Parathyroid adenoma (tissue), 2 donors: ENCODE data around the gene PKNOX2.

Experiments
- H2AFZ ChIP-seq: fragments of 300-600 bp; sonication (generic); one replicate; pipeline ENCODE4 v1.7.0; 2017; ENCODE audit warnings: antibody characterized with exemption, mild to moderate bottlenecking
- H3K27ac ChIP-seq: fragments of 300-600 bp; sonication (generic); one replicate; pipeline ENCODE4 v1.7.0; 2017
- H3K27me3 ChIP-seq: fragments of 300-600 bp; sonication (generic); one replicate; pipeline ENCODE4 v1.7.0; 2017; ENCODE audit warnings: low read length; ENCODE audit not compliant: control insufficient read depth, insufficient read depth
- H3K36me3 ChIP-seq: fragments of 300-600 bp; sonication (generic); one replicate; pipeline ENCODE4 v1.7.0; 2017; ENCODE audit warnings: low read length; ENCODE audit not compliant: control insufficient read depth, insufficient read depth
- H3K4me1 ChIP-seq: fragments of 300-600 bp; sonication (generic); one replicate; pipeline ENCODE4 v1.7.0; 2017; ENCODE audit warnings: control low read depth
- H3K4me2 ChIP-seq: fragments of 300-600 bp; sonication (generic); one replicate; pipeline ENCODE4 v1.7.0; 2017; ENCODE audit warnings: low read length
- H3K4me3 ChIP-seq: fragments of 300-600 bp; sonication (generic); one replicate; pipeline ENCODE4 v1.7.0; 2017; ENCODE audit warnings: low read depth, low read length
- H3K79me2 ChIP-seq: fragments of 300-600 bp; sonication (generic); one replicate; pipeline ENCODE4 v1.7.0; 2017; ENCODE audit warnings: control low read depth
- H3K9ac ChIP-seq: fragments of 300-600 bp; sonication (generic); one replicate; pipeline ENCODE4 v1.7.0; 2017; ENCODE audit warnings: mild to moderate bottlenecking
- H3K9me3 ChIP-seq: fragments of 300-600 bp; sonication (generic); one replicate; pipeline ENCODE4 v1.7.0; 2017; ENCODE audit warnings: low read length; ENCODE audit not compliant: control insufficient read depth
- CTCF ChIP-seq: fragments of 300-600 bp; sonication (generic); IDR thresholded peaks from one replicate; pipeline ENCODE4 v1.7.0; 2017; ENCODE audit warnings: antibody characterized with exemption, mild to moderate bottlenecking
- donor health status: primary hyperparathyroidism.

PKNOX2 gene

GRCh38 chr11:125381499-125382044 lies 217.0 kb downstream of the PKNOX2 start:
- H3K9me3 ChIP-seq, result no peaks in the 10 kb centered on the region
- no peak overlapping the region for H3K4me2 ChIP-seq
- H3K27ac ChIP-seq, result no peak overlapping the region
- H3K36me3 ChIP-seq, result no peaks in the 10 kb centered on the region
- no peaks in the 10 kb centered on the region for H3K27me3 ChIP-seq
- no peaks in the 10 kb centered on the region for H3K79me2 ChIP-seq
- no peak overlapping the region for H2AFZ ChIP-seq
- no peak overlapping the region for H3K4me3 ChIP-seq
- no peak overlapping the region for H3K9ac ChIP-seq
- TF ChIP-seq CTCF, result no peak
- H3K4me1 ChIP-seq, result no peaks in the 10 kb centered on the region

GRCh38 chr11:125382314-125382791 lies 217.8 kb downstream of the PKNOX2 start:
- Histone ChIP-seq H3K4me3 (no peak overlapping the region), H3K9ac (no peak overlapping the region)

GRCh38 chr11:125382822-125383221 lies 218.3 kb downstream of the PKNOX2 start:
- no peak for TF ChIP-seq CTCF
- no peak overlapping the region for H3K4me3 ChIP-seq
- H3K4me2 ChIP-seq, result no peak overlapping the region
- H3K9me3 ChIP-seq, result no peaks in the 10 kb centered on the region
- H3K27me3 ChIP-seq, result no peaks in the 10 kb centered on the region
- H3K4me1 ChIP-seq, result no peaks in the 10 kb centered on the region
- no peak overlapping the region for H3K27ac ChIP-seq
- H3K36me3 ChIP-seq, result no peaks in the 10 kb centered on the region
- no peaks in the 10 kb centered on the region for H3K79me2 ChIP-seq
- H2AFZ ChIP-seq, result no peak overlapping the region
- H3K9ac ChIP-seq, result no peak overlapping the region

More at GRCh38 chr11:125382314-125382791, 217.8 kb downstream of the PKNOX2 start:
- no peaks in the 10 kb centered on the region for H3K36me3 ChIP-seq
- no peak overlapping the region for H3K4me2 ChIP-seq
- H3K9me3 ChIP-seq, result no peaks in the 10 kb centered on the region
- no peak for TF ChIP-seq CTCF
- no peak overlapping the region for H3K27ac ChIP-seq
- no peaks in the 10 kb centered on the region for H3K4me1 ChIP-seq
- H2AFZ ChIP-seq, result no peak overlapping the region
- H3K79me2 ChIP-seq, result no peaks in the 10 kb centered on the region
- no peaks in the 10 kb centered on the region for H3K27me3 ChIP-seq

- Histone ChIP-seq H3K27me3 (no peaks in the 10 kb centered on the region), H2AFZ (no peak overlapping the region), H3K4me2 (no peak overlapping the region), H3K79me2 (no peaks in the 10 kb centered on the region), H3K4me1 (no peaks in the 10 kb centered on the region), H3K9me3 (no peaks in the 10 kb centered on the region), H3K9ac (no peak overlapping the region), H3K4me3 (no peak overlapping the region), H3K27ac (no peak overlapping the region), H3K36me3 (no peaks in the 10 kb centered on the region)
- no peak for TF ChIP-seq CTCF
Measured at GRCh38 chr11:125384825-125385224, 220.3 kb downstream of the PKNOX2 start.

- Histone ChIP-seq H3K4me1 (no peaks in the 10 kb centered on the region), H3K36me3 (no peaks in the 10 kb centered on the region), H3K4me3 (no peak overlapping the region), H3K27me3 (no peaks in the 10 kb centered on the region), H3K79me2 (no peaks in the 10 kb centered on the region), H3K9ac (no peak overlapping the region), H3K27ac (no peak overlapping the region), H3K4me2 (no peak overlapping the region), H3K9me3 (no peaks in the 10 kb centered on the region), H2AFZ (no peak overlapping the region)
- TF ChIP-seq CTCF, result no peak
Measured at GRCh38 chr11:125387901-125388300, 223.3 kb downstream of the PKNOX2 start.
